Activated gamma-delta T cell treated with anti-CD3 and anti-CD28 coated beads, Interleukin-2, amount 50 U/mL, for 16 hours (primary cell): ENCODE data around the gene PANK4.

Source experiments
- DNase-seq: peaks from one replicate; pipeline ENCODE4 v3.0.0-alpha.2; 2020; ENCODE audit warnings: low read depth

PANK4 gene

DNA sequence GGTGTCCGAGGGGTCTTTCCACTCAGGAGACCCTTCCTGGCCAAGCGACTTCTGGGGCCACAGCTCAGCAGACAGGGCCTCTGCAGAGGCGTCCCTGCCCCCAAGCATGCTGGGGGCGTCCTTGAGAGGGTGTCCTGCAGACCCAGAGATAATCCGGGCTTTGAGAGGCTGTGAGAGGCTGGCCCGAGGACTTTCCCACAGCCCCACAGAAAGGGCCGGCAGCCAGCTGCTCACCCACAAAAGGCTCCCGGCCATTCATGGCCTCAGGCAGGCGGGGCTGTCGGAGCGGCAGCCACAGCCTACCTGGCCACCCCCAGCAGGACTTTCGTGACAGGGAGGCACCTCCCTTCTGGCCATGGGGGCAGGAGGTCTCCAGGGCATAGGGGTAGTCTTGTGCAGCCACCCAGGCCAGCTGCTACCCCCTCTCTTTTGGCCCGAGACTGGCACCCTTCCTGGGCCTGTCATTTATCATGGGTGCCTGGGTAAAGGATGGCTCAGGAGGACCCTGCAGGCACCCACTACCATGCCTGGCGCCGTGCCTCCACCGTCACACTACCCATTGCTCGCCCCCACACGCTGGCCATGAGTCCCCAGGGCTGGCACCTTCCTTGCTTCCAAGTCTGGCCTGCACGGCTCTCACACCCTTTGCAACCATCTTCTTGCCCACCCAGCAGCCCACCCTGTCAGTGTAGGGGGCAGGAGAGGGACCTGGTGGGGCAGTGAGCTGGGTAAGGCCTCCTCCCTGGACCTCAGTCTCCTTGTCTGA lies 18.7 kb upstream of the PANK4 start:
- no peak for DNase-seq

- no peak for DNase-seq
Measured at GRCh38 chr1:2544093-2544874, 17.9 kb upstream of the PANK4 start.

DNA sequence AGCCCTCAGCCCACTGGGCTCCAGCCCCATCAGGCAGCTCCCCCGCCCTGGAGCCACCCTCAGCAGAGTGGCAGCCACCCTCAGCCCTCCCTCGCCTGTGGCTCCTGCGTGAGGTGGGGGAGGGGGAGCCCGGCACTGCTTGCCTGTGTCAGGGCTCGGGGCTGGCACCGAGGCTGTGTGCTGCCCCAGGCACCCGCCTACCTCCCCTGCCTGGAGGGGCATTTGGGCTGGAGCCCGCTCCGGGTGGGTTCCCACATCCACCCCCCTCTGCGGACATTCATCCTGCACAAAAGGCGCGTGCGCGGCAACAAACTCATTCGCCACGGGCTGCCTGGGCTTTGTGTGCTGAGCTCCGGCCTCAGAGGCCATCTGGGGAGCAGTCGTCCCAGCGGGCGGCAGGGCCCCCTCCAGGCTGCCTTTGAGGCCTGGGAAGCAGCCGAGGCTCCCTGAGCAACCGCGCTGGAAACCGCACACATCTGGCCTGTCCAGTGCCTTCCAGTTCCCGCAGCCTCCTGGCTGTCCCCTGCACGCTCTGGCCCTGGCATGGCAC lies 17.2 kb upstream of the PANK4 start:
- DNase-seq: no peak

GRCh38 chr1:2542246-2542915 lies 16.0 kb upstream of the PANK4 start:
- DNase-seq: no peak

GRCh38 chr1:2541619-2542245 lies 15.3 kb upstream of the PANK4 start:
- DNase-seq: no peak

DNA sequence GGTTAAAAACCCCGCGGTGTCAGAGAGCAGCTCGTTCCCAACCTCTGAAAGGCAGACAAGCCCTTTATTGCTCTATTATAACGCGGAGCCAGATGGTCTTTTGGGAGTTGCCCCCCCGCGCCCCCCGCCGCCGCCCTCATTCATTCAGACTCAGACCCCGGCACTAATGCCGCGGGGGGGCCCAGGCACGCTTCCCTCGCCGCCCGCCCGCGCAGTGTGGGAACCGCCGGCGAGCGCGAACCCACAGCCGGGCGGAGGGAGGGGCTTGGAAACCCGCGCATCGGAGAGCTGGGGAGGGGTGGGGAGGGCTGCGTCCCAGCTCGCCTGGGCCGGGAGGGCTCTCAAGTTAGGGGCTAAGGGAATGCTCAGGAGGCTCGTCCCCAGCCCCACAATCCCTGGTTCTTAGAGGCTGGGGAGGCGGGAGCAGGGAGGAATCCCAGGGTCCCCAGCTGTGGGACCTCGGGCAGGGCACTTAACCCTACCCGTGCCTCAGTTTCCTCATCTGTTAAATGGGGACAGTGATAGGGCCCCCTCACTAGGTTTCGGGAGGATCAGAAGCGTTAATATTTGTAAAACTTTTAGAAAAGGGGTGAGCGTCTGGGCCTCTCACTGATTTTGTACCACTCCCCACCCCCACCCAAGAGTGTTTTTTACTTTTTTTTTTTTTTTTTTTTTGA lies 14.6 kb upstream of the PANK4 start:
- DNase-seq: no peak

DNA sequence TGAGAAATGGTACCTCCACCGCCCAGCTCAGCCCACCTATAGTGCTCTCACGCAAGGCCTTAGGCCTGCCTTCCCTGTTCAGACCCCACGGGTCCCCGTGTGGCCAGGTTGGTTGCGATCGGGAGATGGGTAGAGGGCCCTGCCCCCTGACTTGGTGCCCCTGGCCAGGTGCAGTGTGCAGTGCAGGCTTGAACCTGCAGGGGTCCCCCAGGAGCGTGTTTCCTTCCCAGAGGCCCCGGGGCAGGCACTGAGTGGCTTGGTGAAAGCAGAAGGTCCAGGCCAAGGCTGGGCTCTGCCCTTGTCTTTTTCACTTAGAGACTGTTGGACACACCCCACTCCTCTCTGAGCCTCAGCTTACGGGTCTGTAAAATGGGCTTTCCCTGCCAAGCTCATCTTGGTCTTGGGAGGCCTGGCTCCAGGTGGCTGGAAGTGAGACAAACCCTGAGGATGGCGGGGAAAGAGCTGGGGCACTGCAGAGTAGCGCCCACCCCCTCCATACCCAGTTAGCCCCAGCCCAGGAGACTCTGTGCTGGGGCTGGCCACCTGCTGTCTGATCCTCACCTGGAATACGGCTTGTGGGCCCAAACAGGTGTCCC lies 13.0 kb upstream of the PANK4 start:
- no peak for DNase-seq

DNA sequence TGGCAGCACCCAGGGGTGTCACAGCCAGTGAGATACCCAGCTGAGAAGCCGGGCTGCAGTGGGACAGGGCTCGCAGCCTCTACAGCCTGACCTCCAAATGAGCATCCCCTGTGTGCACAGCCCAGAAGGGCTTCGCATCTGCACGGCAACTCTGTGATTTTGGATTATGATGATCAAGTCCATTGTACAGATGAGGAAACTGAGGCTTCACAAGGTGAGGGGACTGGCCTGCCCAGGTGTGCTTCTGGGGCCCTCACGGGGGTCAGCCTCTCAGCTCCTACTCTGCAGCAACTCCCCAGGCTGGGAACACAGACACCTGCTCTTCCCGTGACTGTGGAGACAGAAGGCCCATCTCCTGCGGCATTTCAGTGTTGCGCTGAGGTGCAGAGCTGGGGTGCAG lies 12.5 kb upstream of the PANK4 start:
- no peak for DNase-seq

- no peak for DNase-seq
Measured at GRCh38 chr1:2538376-2538775, 12.0 kb upstream of the PANK4 start.

GRCh38 chr1:2537784-2538115 lies 11.4 kb upstream of the PANK4 start:
- no peak for DNase-seq

DNA sequence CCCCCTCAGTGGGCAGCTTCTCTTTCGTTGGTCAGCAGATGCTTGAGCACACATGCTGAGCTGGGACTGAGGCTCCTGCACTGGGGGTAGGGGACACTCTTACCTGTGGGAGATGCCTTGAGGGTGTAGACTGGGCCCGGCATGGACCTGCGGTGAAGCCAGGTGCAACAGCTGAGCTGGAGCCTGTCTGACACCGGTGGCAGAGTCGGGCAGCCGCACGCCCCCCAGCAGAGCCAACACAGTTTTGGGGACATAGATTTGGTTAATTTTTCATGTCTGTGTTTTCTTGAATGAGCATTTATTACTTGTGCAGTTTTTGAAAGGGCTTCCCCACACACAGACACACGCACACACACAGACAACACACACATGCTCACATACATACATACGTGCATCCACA lies 9.6 kb upstream of the PANK4 start:
- DNase-seq: no peak

- DNase-seq: no peak
Measured at GRCh38 chr1:2535455-2535854, 9.1 kb upstream of the PANK4 start.

GRCh38 chr1:2534687-2535441 lies 8.5 kb upstream of the PANK4 start:
- DNase-seq: no peak

DNA sequence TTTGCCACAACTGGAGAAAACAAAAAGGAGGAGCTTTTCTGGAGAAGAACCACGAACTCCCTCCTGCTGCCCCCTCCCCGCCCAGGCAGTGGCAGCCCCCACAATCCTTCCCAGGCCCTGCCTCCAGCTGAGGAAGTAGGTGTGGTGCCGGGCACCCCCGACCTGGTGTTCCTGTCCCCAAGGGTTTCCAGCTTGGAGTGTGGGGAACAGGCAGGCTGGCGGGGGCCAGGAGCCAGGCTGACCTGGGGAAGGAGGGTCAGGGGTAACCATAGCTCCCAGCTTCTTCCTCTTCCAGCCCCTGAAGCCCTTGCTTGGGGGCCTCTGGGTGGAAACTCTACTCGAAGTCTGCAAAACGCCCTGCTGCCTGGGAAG lies 7.9 kb upstream of the PANK4 start:
- no peak for DNase-seq

- no peak for DNase-seq
Measured at GRCh38 chr1:2533365-2533764, 7.0 kb upstream of the PANK4 start.

GRCh38 chr1:2532485-2533160 lies 6.2 kb upstream of the PANK4 start:
- DNase-seq: no peak

GRCh38 chr1:2530513-2531361 lies 4.3 kb upstream of the PANK4 start:
- no peak for DNase-seq

- no peak for DNase-seq
Measured at GRCh38 chr1:2529784-2530512, 3.6 kb upstream of the PANK4 start, which contains the start of gene HES5. Gene HES5 (minus strand): TSS chr1:2530263. CDS start chr1:2530164, 99 bp downstream.
